Measurements from ENCODE around the gene SNX1. TPM values are rescaled to one million over a fixed set of nuclear protein-coding genes. Genes with fewer than 3 reads are reported as not detected.

SNX1 gene
- total and polyA plus RNA-seq, 2 of the 8 experiments (the other 6 are each of a cell fraction or from before 2014, with no cell fraction given): 27.9 to 59.8 TPM

- H3K4me2 ChIP-seq (ENCODE audit: insufficient read depth in 1 of 2, low read depth in 2 of 2, low read length in 2 of 2): no peak overlapping the region
- H4K5ac ChIP-seq (ENCODE audit: insufficient read length, low read depth, low read length): no peak overlapping the region
- H3K56ac ChIP-seq (replicated peaks; ENCODE audit: insufficient read length, low read depth, low read length): no peak overlapping the region
- H3K79me2 ChIP-seq (ENCODE audit: control insufficient read depth in 1 of 2, insufficient read depth in 2 of 2, low read length in 2 of 2): peaks cover 0 to 3% of the 10 kb centered on the region in 2 experiments; a peak in 1 of 4 replicates
- H2BK5ac ChIP-seq (ENCODE audit: low read depth, low read length): no peak overlapping the region
- no peaks in the 10 kb centered on the region for H3K9me3 ChIP-seq (ENCODE audit: insufficient read depth in 2 of 2, low read depth in 1 of 2, low read length in 1 of 2)
- no peak overlapping the region for H3K4ac ChIP-seq (replicated peaks; ENCODE audit: insufficient read length, low read depth, low read length)
- no peak overlapping the region for H4K8ac ChIP-seq (ENCODE audit: extremely low read depth, insufficient read depth, low read length)
- no peak overlapping the region for H2BK120ac ChIP-seq (replicated peaks; ENCODE audit: low read depth, low read length)
- FAIRE-seq (no peak), DNase-seq (ENCODE audit: low read depth in 1 of 2, low spot score in 2 of 2) (no peak)
- H3K14ac ChIP-seq (ENCODE audit: insufficient read length): no peak overlapping the region
- H2BK12ac ChIP-seq (ENCODE audit: low read depth, low read length): no peak overlapping the region
- H3K36me3 ChIP-seq (ENCODE audit: control insufficient read depth in 2 of 4, insufficient read depth in 4 of 4, low read length in 3 of 4): peaks cover 2 to 23% (median 9%) of the 10 kb centered on the region in 4 experiments; a peak in 7 of 8 replicates
- H2AFZ ChIP-seq (ENCODE audit: low read length): no peak overlapping the region
- H3K23ac ChIP-seq (ENCODE audit: insufficient read length): no peak overlapping the region
- no peaks in the 10 kb centered on the region for H3K27me3 ChIP-seq (replicated peaks in 1 of 4; ENCODE audit: control insufficient read depth in 3 of 4, extremely low read depth in 1 of 4, insufficient read depth in 3 of 4, low read length in 3 of 4)
- CTCF ChIA-PET (ENCODE audit: partially characterized antibody): interaction anchor here (1.6 to 2.4 kb wide), 2 partner anchors 9 to 321 kb away, joined by 5 read pairs; no protein-coding TSS in a partner anchor
- H3K79me1 ChIP-seq (ENCODE audit: low read depth, low read length): no peaks in the 10 kb centered on the region; the same call in 1 of the 2 replicates
- whole genome bisulfite sequencing, 2 experiments (ENCODE audit: extremely low coverage in 1 of 2, insufficient coverage in 1 of 2, insufficient read length in 1 of 2, insufficient replicate concordance in 2 of 2, low coverage in 1 of 2, low lambda C conversion rate in 2 of 2, missing lambda C conversion rate in 1 of 2): 97% methylated on average over 2 of the region's 2 CpGs; no CpG with 5 or more reads in 1 of the 2 experiments
- peaks cover 1% of the 10 kb centered on the region; the same call in 1 of the 2 replicates for H3K23me2 ChIP-seq (ENCODE audit: low read depth, low read length)
- H2AK5ac ChIP-seq (ENCODE audit: low read depth, low read length): no peak overlapping the region
- no peak overlapping the region for H3K9ac ChIP-seq (replicated peaks in 1 of 4; ENCODE audit: extremely low read depth in 1 of 4, low read depth in 3 of 4, low read length in 3 of 4)
- no peak overlapping the region for H2BK20ac ChIP-seq (ENCODE audit: low read length)
- H3K18ac ChIP-seq (ENCODE audit: extremely low read depth, low read length): no peak overlapping the region
- H4K91ac ChIP-seq (replicated peaks; ENCODE audit: insufficient read length, low read length): no peak overlapping the region
- no peak overlapping the region for H3K4me3 ChIP-seq (ENCODE audit: extremely low read depth in 1 of 4, insufficient read depth in 2 of 4, low read depth in 3 of 4, low read length in 4 of 4)
- POLR2A ChIA-PET (ENCODE audit: partially characterized antibody): no interaction called here
- no peak overlapping the region for H2BK15ac ChIP-seq (ENCODE audit: low read length)
- no peaks in the 10 kb centered on the region for H3K4me1 ChIP-seq (replicated peaks in 1 of 4; ENCODE audit: control insufficient read depth in 3 of 4, insufficient read depth in 4 of 4, low read length in 3 of 4)
- H4K20me1 ChIP-seq (replicated peaks in 1 of 2; ENCODE audit: control insufficient read depth in 1 of 2, insufficient read depth in 2 of 2, low read length in 2 of 2): no peaks in the 10 kb centered on the region
- no peak overlapping the region for H3K27ac ChIP-seq (ENCODE audit: low read depth, low read length)
- TF ChIP-seq SP2 (IDR thresholded peaks at IDR 0.05; ENCODE audit: low read length) (no peak), RAD21 (IDR thresholded peaks at IDR 0.05 in 1 of 2, conservative IDR thresholded peaks at IDR 0.05 in 1 of 2; ENCODE audit: low read depth in 2 of 2, low read length in 2 of 2) (no peak), SIN3A (conservative IDR thresholded peaks at IDR 0.05 in 1 of 2, IDR thresholded peaks at IDR 0.05 in 1 of 2; ENCODE audit: low read depth in 1 of 2, low read length in 2 of 2) (no peak), MAFK (IDR thresholded peaks at IDR 0.05; ENCODE audit: low read depth, low read length) (no peak), KDM1A (IDR thresholded peaks at IDR 0.05; ENCODE audit: borderline replicate concordance, low read length) (no peak), SP4 (IDR thresholded peaks at IDR 0.05; ENCODE audit: low read length) (no peak), RBBP5 (IDR thresholded peaks at IDR 0.05; ENCODE audit: borderline replicate concordance, low read depth, low read length) (no peak), HDAC6 (IDR thresholded peaks at IDR 0.05; ENCODE audit: low read depth, low read length) (no peak), MAX (IDR thresholded peaks at IDR 0.05) (no peak), TAF7 (optimal IDR thresholded peaks at IDR 0.05; ENCODE audit: borderline replicate concordance, low read depth, low read length) (no peak), BACH1 (IDR thresholded peaks at IDR 0.05; ENCODE audit: low read length) (no peak), ATF2 (IDR thresholded peaks at IDR 0.05; ENCODE audit: low read length) (no peak)
Observed at GRCh38 chr15:64072812-64073211, 23.0 kb upstream of the SNX1 start.

Data from H1 (cell line).